GM19025 (cell line): ENCODE results near the gene PARD3B.

Experiments used
- ATAC-seq: cut with Tn5 transposase; IDR thresholded peaks from one replicate; pipeline ENCODE4 v1.9.1; 2021; ENCODE audit warnings: mild to moderate bottlenecking, low read depth, moderate library complexity; ENCODE audit not compliant: unreplicated experiment

The PARD3B gene

GRCh38 chr2:205077159-205077558 lies 531.9 kb downstream of the PARD3B start:
- no peak for ATAC-seq

- no peak for ATAC-seq
Measured at GRCh38 chr2:205078762-205079161, 533.5 kb downstream of the PARD3B start.

- ATAC-seq = no peak
Measured at GRCh38 chr2:205079173-205079572, 533.9 kb downstream of the PARD3B start.

GRCh38 chr2:205086662-205087061 lies 541.4 kb downstream of the PARD3B start:
- no peak for ATAC-seq

GRCh38 chr2:205087862-205088261 lies 542.6 kb downstream of the PARD3B start:
- ATAC-seq = no peak

GRCh38 chr2:205089958-205090357 lies 544.7 kb downstream of the PARD3B start:
- no peak for ATAC-seq

- ATAC-seq = no peak
Measured at GRCh38 chr2:205091411-205091810, 546.1 kb downstream of the PARD3B start.

GRCh38 chr2:205094031-205094430 lies 548.8 kb downstream of the PARD3B start:
- ATAC-seq = no peak

- no peak for ATAC-seq
Measured at GRCh38 chr2:205103699-205104098, 558.4 kb downstream of the PARD3B start.

- no peak for ATAC-seq
Measured at GRCh38 chr2:205107810-205108209, 562.5 kb downstream of the PARD3B start.

GRCh38 chr2:205115511-205115910 lies 570.2 kb downstream of the PARD3B start:
- ATAC-seq = no peak

GRCh38 chr2:205117125-205117524 lies 571.9 kb downstream of the PARD3B start:
- ATAC-seq = no peak

- no peak for ATAC-seq
Measured at GRCh38 chr2:205119136-205119535, 573.9 kb downstream of the PARD3B start.

GRCh38 chr2:205128726-205129125 lies 583.5 kb downstream of the PARD3B start:
- no peak for ATAC-seq

GRCh38 chr2:205129531-205129930 lies 584.3 kb downstream of the PARD3B start:
- ATAC-seq = no peak

GRCh38 chr2:205130111-205130829 lies 585.0 kb downstream of the PARD3B start:
- no peak for ATAC-seq

GRCh38 chr2:205133544-205133943 lies 588.3 kb downstream of the PARD3B start:
- no peak for ATAC-seq

GRCh38 chr2:205138735-205139134 lies 593.5 kb downstream of the PARD3B start:
- no peak for ATAC-seq

GRCh38 chr2:205139822-205140463 lies 594.7 kb downstream of the PARD3B start:
- ATAC-seq = no peak

- no peak for ATAC-seq
Measured at GRCh38 chr2:205141381-205141780, 596.1 kb downstream of the PARD3B start.

- no peak for ATAC-seq
Measured at GRCh38 chr2:205145888-205146287, 600.6 kb downstream of the PARD3B start.

GRCh38 chr2:205148755-205149154 lies 603.5 kb downstream of the PARD3B start:
- ATAC-seq = no peak
